ENCODE measurements around the gene NLRP7.
"Not testable (repeated sequence)": the region's sequence is repeated elsewhere in the genome, so short reads cannot be mapped to it uniquely, and the experiment has no call there.

The NLRP7 gene

GRCh38 chr19:54896036-54896435 lies 51.3 kb downstream of the NLRP7 start:
- no peak for TF ChIP-seq CTCF (IDR thresholded peaks at IDR 0.05; ENCODE audit: borderline replicate concordance, insufficient read depth, low read depth, low read length)
- no peak overlapping the region for H3K4me3 ChIP-seq (ENCODE audit: low read depth, low read length)

- H3K4me3 ChIP-seq (ENCODE audit: low read depth, low read length) = not testable (repeated sequence)
These were observed 53.2 kb downstream of the NLRP7 start for GRCh38 chr19:54894106-54894505.

GRCh38 chr19:54893406-54893805 lies 53.9 kb downstream of the NLRP7 start:
- TF ChIP-seq CTCF (IDR thresholded peaks at IDR 0.05; ENCODE audit: borderline replicate concordance, insufficient read depth, low read depth, low read length) = no peak
- H3K4me3 ChIP-seq (ENCODE audit: low read depth, low read length) = no peak overlapping the region

GRCh38 chr19:54889566-54889965 lies 57.8 kb downstream of the NLRP7 start:
- H3K4me3 ChIP-seq (ENCODE audit: low read depth, low read length) = no peak overlapping the region
- no peak for TF ChIP-seq CTCF (IDR thresholded peaks at IDR 0.05; ENCODE audit: borderline replicate concordance, insufficient read depth, low read depth, low read length)

- no peak for TF ChIP-seq CTCF (IDR thresholded peaks at IDR 0.05; ENCODE audit: borderline replicate concordance, insufficient read depth, low read depth, low read length)
These were observed 59.1 kb downstream of the NLRP7 start for GRCh38 chr19:54888239-54888638.

GRCh38 chr19:54883228-54883627 lies 64.1 kb downstream of the NLRP7 start:
- H3K4me3 ChIP-seq (ENCODE audit: low read depth, low read length) = no peak overlapping the region
- TF ChIP-seq CTCF (IDR thresholded peaks at IDR 0.05; ENCODE audit: borderline replicate concordance, insufficient read depth, low read depth, low read length) = no peak

More at GRCh38 chr19:54888239-54888638, 59.1 kb downstream of the NLRP7 start:
- H3K4me3 ChIP-seq (ENCODE audit: low read depth, low read length) = no peak overlapping the region

- no peak overlapping the region for H3K4me3 ChIP-seq (ENCODE audit: low read depth, low read length)
- TF ChIP-seq CTCF (IDR thresholded peaks at IDR 0.05; ENCODE audit: borderline replicate concordance, insufficient read depth, low read depth, low read length) = peak; percentile 33; the same call in 1 of the 2 replicates
These were observed 64.6 kb downstream of the NLRP7 start for GRCh38 chr19:54882758-54883157.

GRCh38 chr19:54881884-54882283 lies 65.4 kb downstream of the NLRP7 start:
- TF ChIP-seq CTCF (IDR thresholded peaks at IDR 0.05; ENCODE audit: borderline replicate concordance, insufficient read depth, low read depth, low read length) = no peak

More at GRCh38 chr19:54881884-54882283, 65.4 kb downstream of the NLRP7 start:
- H3K4me3 ChIP-seq (ENCODE audit: low read depth, low read length) = no peak overlapping the region
